HEK293 (cell line): ENCODE results near the gene NATD1.

Source experiments
- CTCF ChIA-PET: fragments of 350-600 bp; formaldehyde crosslinking; extraction: SDS; loops from one replicate; lab custom pipeline; 2021; ENCODE audit warnings: antibody characterized with exemption; lab: Yijun Ruan, JAX
- POLR2A ChIA-PET: fragments of 300-600 bp; formaldehyde crosslinking; extraction: SDS; loops from one replicate; lab custom pipeline; 2020; ENCODE audit warnings: antibody characterized with exemption, inconsistent platforms; lab: Yijun Ruan, JAX
- H3K27ac ChIP-seq: fragments of 200-500 bp; sonication (Bioruptor generic); 2 replicates; pipeline ENCODE4 v1.5.1; 2014; ENCODE audit warnings: low read depth, low read length, control low read depth, inconsistent platforms; ENCODE audit errors: extremely low read depth
- H3K36me3 ChIP-seq, 2 experiments: fragments of 200-500 bp in 1 of 2; sonication (Bioruptor generic) in 1 of 2; 1 replicate in 1 of 2; 2 replicates in 1 of 2; pipeline ENCODE4 v1.5.1; 2014 to 2017; ENCODE audit warnings: inconsistent platforms in 2 of 2, low read length in 2 of 2; ENCODE audit not compliant: control insufficient read depth in 2 of 2, insufficient read depth in 1 of 2
- H3K4me1 ChIP-seq: fragments of 200-500 bp; sonication (Bioruptor generic); 2 replicates; pipeline ENCODE4 v1.5.1; 2014; ENCODE audit warnings: mild to moderate bottlenecking, low read length, inconsistent platforms; ENCODE audit not compliant: control insufficient read depth, insufficient read depth
- H3K4me3 ChIP-seq: 2 replicates; pipeline ENCODE4 v1.5.1; 2011; ENCODE audit warnings: low read depth, mild to moderate bottlenecking, control low read depth, low read length, moderate library complexity
- H3K9me3 ChIP-seq: fragments of 200-500 bp; sonication (Bioruptor generic); 2 replicates; pipeline ENCODE4 v1.5.1; 2014; ENCODE audit warnings: low read depth, low read length, inconsistent platforms; ENCODE audit not compliant: control insufficient read depth, insufficient read depth
- BCL11A ChIP-seq: fragments of 450-650 bp; formaldehyde crosslinking; IDR thresholded peaks from 2 replicates; pipeline ENCODE4 v1.5.1; 2016; ENCODE audit warnings: low read depth, missing biosample characterization, missing genetic modification characterization
- BCL11B ChIP-seq: fragments of 450-650 bp; formaldehyde crosslinking; IDR thresholded peaks from 2 replicates; pipeline ENCODE4 v1.5.1; 2016; ENCODE audit warnings: low read depth, missing biosample characterization, missing genetic modification characterization
- EGR2 ChIP-seq: fragments of 450-650 bp; formaldehyde crosslinking; IDR thresholded peaks from 2 replicates; pipeline ENCODE4 v1.5.1; 2016; ENCODE audit warnings: low read depth, missing biosample characterization, missing genetic modification characterization
- KLF16 ChIP-seq: fragments of 450-650 bp; formaldehyde crosslinking; IDR thresholded peaks from 2 replicates; pipeline ENCODE4 v1.5.1; 2017; ENCODE audit warnings: missing biosample characterization, missing genetic modification characterization
- KLF9 ChIP-seq: fragments of 450-650 bp; formaldehyde crosslinking; IDR thresholded peaks from 2 replicates; pipeline ENCODE4 v1.5.1; 2016; ENCODE audit warnings: missing biosample characterization, missing genetic modification characterization, low read depth
- MEIS1 ChIP-seq: sonication (generic); formaldehyde crosslinking; IDR thresholded peaks from 2 replicates; pipeline ENCODE4 v1.8.1; 2022; ENCODE audit warnings: missing genetic modification reagents, mild to moderate bottlenecking, borderline replicate concordance
- PRDM4 ChIP-seq: fragments of 450-650 bp; formaldehyde crosslinking; IDR thresholded peaks from 2 replicates; pipeline ENCODE4 v1.5.1; 2017; ENCODE audit warnings: missing biosample characterization, missing genetic modification characterization
- SCRT2 ChIP-seq: fragments of 450-650 bp; formaldehyde crosslinking; IDR thresholded peaks from 2 replicates; pipeline ENCODE4 v1.5.1; 2016; ENCODE audit warnings: missing biosample characterization, missing genetic modification characterization
- SP7 ChIP-seq: fragments of 450-650 bp; formaldehyde crosslinking; IDR thresholded peaks from 2 replicates; pipeline ENCODE4 v1.5.1; 2016; ENCODE audit warnings: missing biosample characterization, missing genetic modification characterization
- TRIM28 ChIP-seq: IDR thresholded peaks from 2 replicates; pipeline ENCODE4 v1.6.1; 2011; ENCODE audit warnings: low read length, control low read depth, borderline replicate concordance
- ZBTB17 ChIP-seq: fragments of 450-650 bp; formaldehyde crosslinking; IDR thresholded peaks from 2 replicates; pipeline ENCODE4 v1.5.1; 2016; ENCODE audit warnings: missing biosample characterization, missing genetic modification characterization
- ZBTB48 ChIP-seq: fragments of 450-650 bp; formaldehyde crosslinking; IDR thresholded peaks from 2 replicates; pipeline ENCODE4 v1.5.1; 2016; ENCODE audit warnings: missing biosample characterization, missing genetic modification characterization
- ZFP37 ChIP-seq: fragments of 450-650 bp; formaldehyde crosslinking; IDR thresholded peaks from 2 replicates; pipeline ENCODE4 v1.5.1; 2016; ENCODE audit warnings: missing biosample characterization, missing genetic modification characterization
- ZNF146 ChIP-seq: fragments of 450-650 bp; formaldehyde crosslinking; IDR thresholded peaks from 2 replicates; pipeline ENCODE4 v1.5.1; 2016; ENCODE audit warnings: missing biosample characterization, missing genetic modification characterization
- ZNF157 ChIP-seq: fragments of 450-650 bp; formaldehyde crosslinking; IDR thresholded peaks from 2 replicates; pipeline ENCODE4 v1.5.1; 2016; ENCODE audit warnings: missing biosample characterization, missing genetic modification characterization
- ZNF174 ChIP-seq: fragments of 450-650 bp; formaldehyde crosslinking; IDR thresholded peaks from 2 replicates; pipeline ENCODE4 v1.5.0; 2017; ENCODE audit warnings: missing biosample characterization, mild to moderate bottlenecking, missing genetic modification characterization
- ZNF302 ChIP-seq: fragments of 450-650 bp; formaldehyde crosslinking; IDR thresholded peaks from 2 replicates; pipeline ENCODE4 v1.5.1; 2016; ENCODE audit warnings: missing biosample characterization, missing genetic modification characterization, low read depth
- ZNF404 ChIP-seq: fragments of 450-650 bp; formaldehyde crosslinking; IDR thresholded peaks from 2 replicates; pipeline ENCODE4 v1.5.1; 2017; ENCODE audit warnings: missing biosample characterization, missing genetic modification characterization
- ZNF423 ChIP-seq: fragments of 450-650 bp; formaldehyde crosslinking; IDR thresholded peaks from 2 replicates; pipeline ENCODE4 v1.5.1; 2016; ENCODE audit warnings: missing biosample characterization, missing genetic modification characterization
- ZNF521 ChIP-seq: fragments of 450-650 bp; formaldehyde crosslinking; IDR thresholded peaks from 2 replicates; pipeline ENCODE4 v1.5.1; 2017; ENCODE audit warnings: missing biosample characterization, mild to moderate bottlenecking, missing genetic modification characterization
- ZNF530 ChIP-seq: fragments of 450-650 bp; formaldehyde crosslinking; IDR thresholded peaks from 2 replicates; pipeline ENCODE4 v1.5.1; 2016; ENCODE audit warnings: low read depth, missing biosample characterization, missing genetic modification characterization
- ZNF585B ChIP-seq: fragments of 450-650 bp; formaldehyde crosslinking; IDR thresholded peaks from 2 replicates; pipeline ENCODE4 v1.5.1; 2016; ENCODE audit warnings: missing biosample characterization, missing genetic modification characterization
- ZNF658 ChIP-seq: fragments of 450-650 bp; formaldehyde crosslinking; IDR thresholded peaks from 2 replicates; pipeline ENCODE4; 2016; ENCODE audit warnings: missing biosample characterization, missing genetic modification characterization
- ZNF664 ChIP-seq: fragments of 450-650 bp; formaldehyde crosslinking; IDR thresholded peaks from 2 replicates; pipeline ENCODE4 v1.5.1; 2016; ENCODE audit warnings: missing biosample characterization, missing genetic modification characterization
- ZNF843 ChIP-seq: fragments of 450-650 bp; formaldehyde crosslinking; IDR thresholded peaks from 2 replicates; pipeline ENCODE4 v1.5.1; 2016; ENCODE audit warnings: missing biosample characterization, missing genetic modification characterization

Gene NATD1

DNA sequence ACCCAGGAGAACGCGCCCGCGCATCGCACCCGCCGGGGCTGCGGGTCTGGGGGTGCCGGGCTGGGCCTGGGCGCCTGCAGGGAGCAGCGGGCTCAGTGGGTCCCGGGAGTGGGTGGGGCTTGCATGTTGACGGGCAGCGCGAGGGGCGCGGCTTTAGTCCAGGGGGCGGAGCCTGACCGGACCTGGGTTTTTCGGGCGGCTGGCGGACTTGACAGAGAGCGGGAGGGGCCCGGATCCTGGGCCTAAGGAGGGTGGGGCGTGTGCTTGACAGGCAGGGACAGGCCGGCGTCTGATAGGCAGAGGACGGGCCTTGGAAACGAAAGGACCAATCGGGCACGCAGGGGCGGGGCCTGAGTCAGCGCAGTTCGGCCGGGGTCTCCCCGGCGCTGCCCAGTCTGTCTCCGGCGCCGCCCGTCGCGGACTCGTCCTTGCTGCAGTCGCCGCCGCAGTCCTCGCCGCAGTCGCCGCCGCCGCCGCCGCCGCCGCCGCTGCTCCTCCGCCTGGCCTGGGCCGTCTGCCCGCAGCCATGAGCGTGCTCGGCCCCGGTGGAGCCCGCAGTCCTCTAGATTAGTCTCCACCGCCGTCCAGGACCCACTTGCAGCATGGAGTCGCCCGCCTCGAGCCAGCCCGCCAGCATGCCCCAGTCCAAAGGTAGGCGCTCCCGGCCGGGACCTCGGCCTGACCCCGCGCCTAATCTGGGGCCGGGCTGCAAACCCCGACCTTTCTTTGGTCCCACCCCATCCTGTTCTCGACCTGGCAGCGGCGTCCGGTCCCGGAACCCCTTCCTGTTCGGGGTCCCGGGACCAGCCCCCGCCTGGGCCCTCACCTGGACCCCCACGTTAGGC, 31.3 kb upstream of the NATD1 start, which contains the start of gene MAP2K3 (continued):
- TF ChIP-seq ZNF404 (tag by site-specific recombination), result no peak
- TF ChIP-seq TRIM28, result no peak
- TF ChIP-seq MEIS1, result no peak
- TF ChIP-seq ZNF157 (tag by site-specific recombination), result no peak
- no peak for TF ChIP-seq ZNF146 (tag by site-specific recombination)
- TF ChIP-seq ZBTB17 (tag by site-specific recombination), result no peak
- TF ChIP-seq ZFP37, result no peak
- TF ChIP-seq ZNF302 (tag by site-specific recombination), result no peak
- TF ChIP-seq ZNF585B (tag by site-specific recombination), result no peak
- TF ChIP-seq KLF9 (tag by site-specific recombination), result peak; percentile 51; the same call in 1 of the 2 replicates
- TF ChIP-seq ZNF664 (tag by site-specific recombination), result no peak
- 0 out of 2 replicates have a peak, but pooled peaks have one; percentile 7 for TF ChIP-seq BCL11A
- no peak for TF ChIP-seq ZNF658
- no peak for TF ChIP-seq ZNF521 (tag by site-specific recombination)
- no peak for TF ChIP-seq SCRT2 (tag by site-specific recombination)
- TF ChIP-seq, all 188 proteins: peak for 25

DNA sequence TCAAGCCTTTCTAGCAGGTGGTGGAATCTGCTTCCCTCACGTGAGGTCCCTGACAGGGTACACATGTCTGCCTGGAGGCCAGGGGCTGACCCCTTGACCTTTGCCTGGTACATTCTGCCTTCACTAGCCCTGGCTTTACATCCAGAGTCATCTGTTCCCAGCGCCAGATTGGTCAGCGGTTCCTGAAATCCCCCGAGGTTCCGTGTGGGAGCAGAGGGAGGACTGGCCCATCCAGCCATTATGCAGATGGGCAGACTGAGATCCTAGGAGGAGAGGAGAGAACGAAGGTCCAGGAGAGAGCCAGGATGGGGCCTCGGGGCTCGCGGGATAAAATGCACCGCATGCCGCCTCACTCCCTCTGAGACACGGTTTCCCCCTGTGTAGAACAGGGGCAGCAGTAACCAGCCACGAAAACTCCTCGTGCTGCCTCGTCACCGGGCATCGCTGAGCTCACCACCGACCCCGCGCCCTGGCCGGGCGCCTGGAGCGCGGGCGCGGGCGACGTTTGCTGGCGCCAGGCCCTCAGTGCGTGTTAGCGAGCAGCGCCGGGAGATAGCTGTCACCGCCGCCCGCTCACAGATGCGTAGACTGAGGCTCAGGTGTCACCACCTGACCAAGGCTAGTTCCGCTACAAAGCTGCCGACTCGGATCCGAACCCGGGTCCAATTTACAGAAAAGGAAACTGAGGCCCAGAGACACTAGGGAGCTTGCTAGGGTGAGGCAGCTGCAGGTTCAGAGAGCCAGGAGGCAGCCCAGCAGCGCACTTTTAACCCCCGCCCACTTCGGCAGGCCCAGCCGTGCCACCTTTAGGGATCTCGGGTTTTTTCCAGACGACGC, 30.5 kb upstream of the NATD1 start:
- no peaks in the 10 kb centered on the region for H3K9me3 ChIP-seq
- peaks cover 25% of the 10 kb centered on the region for H3K4me1 ChIP-seq
- ChIA-PET POLR2A (no interaction called here), CTCF (interaction anchor here (2.8 to 5.1 kb wide), 2 partner anchors 174 to 228 kb away, joined by 11 to 63 read pairs; no protein-coding TSS in a partner anchor)
- H3K4me3 ChIP-seq, result peak overlapping the region; percentile 15
- H3K27ac ChIP-seq, result no peak overlapping the region
- H3K36me3 ChIP-seq, result peaks cover 0 to 14% of the 10 kb centered on the region in 2 experiments; a peak in 1 of 3 replicates
- no peak for TF ChIP-seq ZNF302 (tag by site-specific recombination)
- no peak for TF ChIP-seq KLF16 (tag by site-specific recombination)
- peak; percentile 70; the same call in 1 of the 2 replicates for TF ChIP-seq ZBTB48 (tag by site-specific recombination)
- no peak for TF ChIP-seq ZNF174
- TF ChIP-seq ZNF530 (tag by site-specific recombination), result no peak
- no peak for TF ChIP-seq SP7 (tag by site-specific recombination)
- TF ChIP-seq ZNF423 (tag by site-specific recombination), result 0 out of 2 replicates have a peak, but pooled peaks have one; percentile 43
- TF ChIP-seq BCL11B (tag by site-specific recombination), result 0 out of 2 replicates have a peak, but pooled peaks have one; percentile 47
- no peak for TF ChIP-seq ZNF843
- TF ChIP-seq EGR2 (tag by site-specific recombination), result no peak
- TF ChIP-seq PRDM4 (tag by site-specific recombination), result no peak
